NCI-H1930 (cell line): Measurements from ENCODE around the gene TRIM52.
"Not testable (repeated sequence)": the region's sequence is repeated elsewhere in the genome, so short reads cannot be mapped to it uniquely, and the experiment has no call there.

ENCODE experiments used
- DNase-seq, 2 experiments: peaks; one replicate each; lab custom pipeline; 2025; lab: John Stamatoyannopoulos, UW

TRIM52 gene

DNA sequence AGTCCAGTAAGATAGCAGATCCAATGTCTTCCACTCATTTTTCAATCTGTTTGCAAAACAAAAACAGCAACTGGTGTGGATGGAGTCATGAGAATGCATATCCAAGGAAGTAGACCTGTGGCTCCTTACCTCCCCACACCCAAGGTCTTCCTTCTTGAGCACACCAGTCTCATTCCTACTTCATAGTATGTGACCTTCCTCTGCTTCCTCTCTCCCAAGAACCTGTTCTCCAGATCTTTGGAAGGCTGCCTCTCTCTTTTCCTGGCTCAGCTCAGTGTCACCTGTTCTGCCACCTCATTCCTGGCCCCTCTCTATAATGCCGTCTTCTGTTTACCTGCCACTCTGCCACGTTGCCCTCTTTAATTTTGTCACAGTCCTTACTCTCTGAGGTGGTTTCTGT, 48.0 kb downstream of the TRIM52 start:
- no peak for DNase-seq

DNA sequence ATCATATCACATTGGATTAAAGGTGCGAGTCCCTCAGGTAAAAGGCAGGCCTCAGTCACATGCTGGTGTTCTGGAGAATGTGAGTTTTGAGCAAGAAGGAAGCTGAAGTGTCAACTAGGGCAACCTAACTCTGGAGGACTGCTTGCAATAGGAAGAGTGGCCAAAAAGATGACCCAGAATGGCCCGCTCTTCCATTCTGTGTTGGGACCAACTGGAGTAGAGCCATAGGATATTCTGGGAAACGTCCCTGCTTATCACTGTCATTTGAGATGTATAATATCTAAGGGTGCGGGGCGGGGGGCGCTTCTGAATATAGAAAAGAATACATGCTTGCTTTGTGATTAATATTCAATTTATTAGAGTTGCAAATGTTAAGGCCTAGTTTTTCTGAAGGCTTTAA, 48.9 kb downstream of the TRIM52 start:
- DNase-seq = no peak

DNA sequence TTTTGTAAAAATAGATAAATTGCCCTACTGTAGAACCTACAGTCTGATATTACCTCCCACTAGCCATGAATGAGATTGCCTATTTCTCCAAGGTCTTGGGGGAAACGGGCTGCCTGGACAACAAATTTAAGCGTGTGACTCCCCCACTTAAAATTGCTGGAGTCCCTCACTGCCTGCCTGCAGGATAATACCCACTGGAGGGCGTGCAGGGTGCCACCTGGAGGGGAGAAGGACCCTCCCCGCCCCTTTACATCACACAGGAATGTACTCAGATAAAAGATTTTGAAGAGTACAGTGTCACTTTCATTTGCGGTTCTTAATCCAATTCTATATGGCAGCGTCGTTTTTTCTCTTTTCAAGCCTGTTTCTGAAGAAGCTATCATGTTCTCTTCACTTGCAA, 49.7 kb downstream of the TRIM52 start:
- no peak for DNase-seq

DNA sequence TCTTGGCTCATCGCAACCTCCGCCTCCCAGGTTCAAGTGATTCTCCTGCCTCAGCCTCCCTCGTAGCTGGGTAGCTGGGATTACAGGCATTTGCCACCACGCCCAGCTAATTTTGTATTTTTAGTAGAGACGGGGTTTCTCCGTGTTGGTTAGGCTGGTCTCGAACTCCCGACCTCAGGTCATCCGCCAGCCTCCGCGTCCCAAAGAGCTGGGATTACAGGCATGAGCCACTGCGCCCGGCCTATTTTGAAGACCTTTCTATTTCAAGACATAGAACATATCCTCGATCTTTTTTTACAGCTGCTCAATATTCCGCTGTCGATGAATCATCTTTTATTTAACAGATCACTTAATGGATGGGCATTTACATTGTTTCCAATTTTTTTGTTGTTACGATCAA, 50.2 kb downstream of the TRIM52 start:
- DNase-seq = not testable (repeated sequence)

DNA sequence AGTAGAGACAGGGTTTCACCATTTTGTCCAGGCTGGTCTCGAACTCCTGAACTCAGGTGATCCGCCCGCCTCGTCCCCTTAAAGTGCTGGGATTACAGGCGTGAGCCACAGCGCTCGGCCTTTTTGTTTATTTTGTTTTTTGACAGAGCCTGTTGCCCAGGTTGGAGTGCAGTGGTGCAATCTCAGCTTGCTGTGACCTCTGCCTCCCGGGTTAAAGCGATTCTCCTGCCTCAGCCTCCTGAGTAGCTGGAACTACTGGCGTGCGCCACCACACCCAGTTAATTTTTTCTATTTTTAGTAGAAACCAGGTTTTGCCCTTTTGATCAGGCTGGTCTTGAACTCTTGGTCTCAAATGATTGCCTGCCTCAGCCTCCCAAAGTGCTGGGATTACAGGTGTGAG, 50.8 kb downstream of the TRIM52 start:
- not testable (repeated sequence) for DNase-seq

DNA sequence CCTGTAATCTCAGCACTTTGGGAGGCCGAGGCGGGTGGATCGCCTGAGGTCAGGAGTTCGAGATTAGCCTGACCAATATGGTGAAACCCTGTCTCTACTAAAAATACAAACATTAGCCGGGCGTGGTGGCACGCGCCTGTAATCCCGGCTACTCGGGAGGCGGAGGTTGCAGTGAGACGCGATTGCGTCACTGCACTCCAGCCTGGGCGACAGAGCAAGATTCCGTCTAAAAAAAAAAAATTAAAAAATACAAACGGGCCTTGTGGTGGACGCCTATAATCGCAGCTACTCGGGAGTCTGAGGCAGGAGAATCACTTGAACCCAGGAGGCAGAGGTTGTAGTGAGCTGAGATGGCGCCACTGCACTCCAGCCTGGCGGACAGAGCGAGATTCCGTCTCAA, 51.9 kb downstream of the TRIM52 start:
- DNase-seq = not testable (repeated sequence)

DNA sequence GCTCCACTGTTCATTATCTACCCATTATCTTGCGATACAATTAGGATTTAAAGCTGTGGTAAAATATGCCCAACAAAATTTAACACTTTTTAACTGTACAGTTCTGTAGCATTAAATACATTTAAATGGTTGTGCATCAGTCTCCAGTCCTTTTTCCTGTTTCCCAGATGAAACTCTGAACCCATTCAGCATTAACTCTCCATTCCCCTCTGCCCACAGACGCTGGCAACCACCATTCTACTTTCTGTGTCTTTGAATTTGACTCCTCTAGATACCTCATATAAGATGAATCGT, 53.0 kb downstream of the TRIM52 start:
- no peak for DNase-seq

DNA sequence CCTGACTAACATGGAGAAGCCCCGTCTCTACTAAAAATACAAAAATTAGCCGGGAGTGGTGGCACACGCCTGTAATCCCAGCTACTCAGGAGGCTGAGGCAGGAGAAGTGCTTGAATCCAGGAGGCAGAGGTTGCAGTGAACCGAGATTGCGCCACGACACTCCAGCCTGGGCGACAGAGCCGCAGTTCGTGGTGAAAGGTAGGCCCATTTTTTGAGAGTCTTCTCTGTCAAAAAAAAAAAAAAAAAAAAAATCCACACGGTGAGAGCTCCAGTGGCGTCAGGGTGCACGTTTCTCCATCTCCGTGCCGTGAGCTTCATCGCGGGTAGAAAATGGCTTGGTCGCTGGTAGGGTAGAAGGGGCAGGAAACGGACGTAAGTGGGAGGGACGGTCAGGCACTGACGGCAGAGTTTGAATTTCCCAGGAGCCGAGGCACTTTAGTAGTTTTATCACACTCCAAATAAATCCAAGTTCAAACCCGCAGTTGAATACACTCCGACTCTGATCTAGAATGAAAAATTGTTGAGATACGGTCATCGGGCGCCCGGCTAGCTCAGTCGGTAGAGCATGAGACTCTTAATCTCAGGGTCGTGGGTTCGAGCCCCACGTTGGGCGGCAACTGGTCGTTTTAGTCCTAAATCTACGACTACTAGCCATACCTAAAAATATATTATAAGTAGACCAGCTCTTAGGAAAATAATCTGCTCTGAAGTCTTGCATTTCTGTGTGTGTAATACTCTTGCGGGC, 53.6 kb downstream of the TRIM52 start:
- DNase-seq = no peak

DNA sequence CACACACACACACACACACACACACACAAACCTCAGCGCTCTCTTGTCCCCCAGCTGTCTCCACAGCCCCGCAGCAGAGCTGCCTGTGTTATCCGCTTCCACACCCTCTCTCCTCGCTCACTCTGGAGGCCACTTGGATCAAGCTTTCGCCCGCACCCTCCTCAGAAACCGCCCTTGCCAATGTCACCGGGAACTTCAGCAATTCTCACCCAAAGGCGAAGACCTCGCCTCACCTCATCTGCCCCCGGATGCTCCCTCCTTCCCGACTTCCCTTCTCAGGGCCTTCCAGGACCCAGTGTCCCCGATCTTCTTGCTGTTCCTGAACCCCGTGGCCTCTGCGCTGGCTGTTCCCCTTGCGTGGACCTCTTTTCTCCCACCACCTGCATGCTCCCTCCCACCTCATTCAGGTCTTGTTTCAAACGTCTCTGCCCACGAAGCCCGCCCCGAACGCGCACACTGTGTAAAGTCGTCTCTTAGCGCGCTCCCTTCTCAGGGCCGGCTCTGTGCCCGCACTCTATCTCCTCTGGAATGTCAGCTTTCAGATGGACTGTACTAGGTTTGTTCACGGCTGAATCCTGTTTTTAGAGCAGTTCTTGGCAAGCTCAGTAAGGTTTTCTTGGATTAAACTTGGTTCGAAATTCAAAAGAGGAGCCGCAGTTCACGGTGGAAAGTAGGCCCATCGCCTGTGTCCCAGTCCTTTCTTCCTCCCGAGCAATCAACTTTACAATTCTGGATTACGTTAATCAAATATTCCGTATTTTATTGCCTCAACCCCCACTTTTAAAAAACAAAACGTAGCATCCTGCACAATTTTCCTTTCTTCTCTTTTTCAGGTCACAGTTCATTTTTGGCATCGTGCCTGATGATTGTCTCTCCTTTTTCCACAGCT, 54.9 kb downstream of the TRIM52 start:
- DNase-seq = no peak
